Astrocyte (in vitro differentiated cells and primary cell): ENCODE measurements around the gene KIF11. TPM values are rescaled to one million over a fixed set of nuclear protein-coding genes. Genes with fewer than 3 reads are reported as not detected.

Experiments used
- DNase-seq: peaks from one replicate; pipeline ENCODE4 v3.0.0-alpha.2; 2010; ENCODE audit warnings: low read depth
- FAIRE-seq: peaks from 2 replicates; lab custom pipeline; 2011; peaks lifted over from hg19 to GRCh38; lab: Jason Lieb, UNC
- H2AFZ ChIP-seq: 2 replicates; pipeline ENCODE4 v1.6.0; 2012; ENCODE audit warnings: low read depth, low read length, inconsistent platforms
- H3K27ac ChIP-seq: 2 replicates; pipeline ENCODE4 v1.5.1; 2011; ENCODE audit warnings: low read depth, low read length, inconsistent platforms
- H3K27me3 ChIP-seq: 2 replicates; pipeline ENCODE4 v1.6.0; 2011; ENCODE audit warnings: low read length, inconsistent platforms; ENCODE audit not compliant: insufficient read depth
- H3K36me3 ChIP-seq: 2 replicates; pipeline ENCODE4 v1.5.1; 2011; ENCODE audit warnings: low read length, inconsistent platforms; ENCODE audit not compliant: insufficient read depth
- H3K4me1 ChIP-seq: 2 replicates; pipeline ENCODE4 v1.5.1; 2011; ENCODE audit warnings: low read length, inconsistent platforms; ENCODE audit not compliant: insufficient read depth
- H3K4me2 ChIP-seq: 2 replicates; pipeline ENCODE4 v1.6.0; 2012; ENCODE audit warnings: low read length, inconsistent platforms
- H3K4me3 ChIP-seq: 2 replicates; pipeline ENCODE4 v1.5.1; 2011; ENCODE audit warnings: low read depth, mild to moderate bottlenecking, low read length, inconsistent platforms; ENCODE audit not compliant: insufficient read depth
- H3K79me2 ChIP-seq: 2 replicates; pipeline ENCODE4 v1.6.0; 2012; ENCODE audit warnings: mild to moderate bottlenecking, low read length, inconsistent platforms; ENCODE audit not compliant: insufficient read depth
- H3K9ac ChIP-seq: 2 replicates; pipeline ENCODE4 v1.6.0; 2012; ENCODE audit warnings: mild to moderate bottlenecking, low read length, inconsistent platforms
- H3K9me3 ChIP-seq: 2 replicates; pipeline ENCODE4 v1.5.1; 2012; ENCODE audit warnings: low read depth, mild to moderate bottlenecking, low read length, inconsistent platforms; ENCODE audit not compliant: insufficient read depth
- H4K20me1 ChIP-seq: 2 replicates; pipeline ENCODE4 v1.6.0; 2012; ENCODE audit warnings: low read length, inconsistent platforms; ENCODE audit not compliant: insufficient read depth
- H3K27ac Mint-ChIP-seq: one replicate; pipeline ENCODE4 v1.8.0; 2021; ENCODE audit warnings: mild to moderate bottlenecking, mixed read lengths; ENCODE audit not compliant: unreplicated experiment
- H3K27me3 Mint-ChIP-seq: one replicate; pipeline ENCODE4 v1.8.0; 2021; ENCODE audit warnings: low read depth, mixed read lengths; ENCODE audit not compliant: unreplicated experiment
- H3K36me3 Mint-ChIP-seq: one replicate; pipeline ENCODE4 v1.8.0; 2021; ENCODE audit warnings: low read depth, mixed read lengths; ENCODE audit not compliant: unreplicated experiment
- H3K4me1 Mint-ChIP-seq: one replicate; pipeline ENCODE4 v1.8.0; 2021; ENCODE audit warnings: low read depth, mixed read lengths; ENCODE audit not compliant: unreplicated experiment
- H3K4me3 Mint-ChIP-seq: one replicate; pipeline ENCODE4 v1.8.0; 2021; ENCODE audit warnings: mild to moderate bottlenecking, moderate library complexity, mixed read lengths; ENCODE audit not compliant: unreplicated experiment
- H3K9me3 Mint-ChIP-seq: one replicate; pipeline ENCODE4 v1.8.0; 2021; ENCODE audit warnings: mild to moderate bottlenecking, mixed read lengths; ENCODE audit not compliant: unreplicated experiment
- CTCF ChIP-seq: IDR thresholded peaks from 2 replicates; pipeline ENCODE4 v1.5.1; 2011; ENCODE audit warnings: low read depth, mild to moderate bottlenecking, inconsistent platforms, low read length, moderate library complexity; ENCODE audit not compliant: insufficient read depth
- EZH2 ChIP-seq: IDR thresholded peaks from 2 replicates; pipeline ENCODE4 v1.6.1; 2012; ENCODE audit warnings: mild to moderate bottlenecking, low read length, inconsistent platforms; ENCODE audit not compliant: insufficient read depth
- total RNA-seq: library from RNA; stranded (reverse); gene quantifications from 2 replicates; pipeline ENCODE4 v1.2.1, GENCODE V29; 2021

KIF11 gene
- total RNA-seq, 1 donor from 2014 or later: 4.7 TPM

GRCh38 chr10:92695679-92696605 is 103.0 kb downstream of the KIF11 start:
- no peaks in the 10 kb centered on the region for H3K36me3 ChIP-seq
- H3K4me3 Mint-ChIP-seq: peak overlapping the region; percentile 69
- peak overlapping the region; percentile 84 for H2AFZ ChIP-seq
- peak overlapping the region; percentile 85 for H3K4me2 ChIP-seq
- H3K4me1 ChIP-seq: peaks cover 4% of the 10 kb centered on the region
- H3K27me3 ChIP-seq: peaks cover 27% of the 10 kb centered on the region
- peaks cover 5% of the 10 kb centered on the region for H3K4me1 Mint-ChIP-seq
- peak overlapping the region; percentile 27 for H3K27ac ChIP-seq
- FAIRE-seq: no peak
- peak overlapping the region; percentile 69 for H3K9ac ChIP-seq
- H3K27me3 Mint-ChIP-seq: peaks cover 59% of the 10 kb centered on the region
- H3K4me3 ChIP-seq: peak overlapping the region; percentile 55
- H3K79me2 ChIP-seq: no peaks in the 10 kb centered on the region
- H3K27ac Mint-ChIP-seq: peak overlapping the region; percentile 69
- no peaks in the 10 kb centered on the region for H3K36me3 Mint-ChIP-seq
- H3K9me3 ChIP-seq: no peaks in the 10 kb centered on the region
- peaks cover 6% of the 10 kb centered on the region for H3K9me3 Mint-ChIP-seq
- no peaks in the 10 kb centered on the region for H4K20me1 ChIP-seq
- peak; percentile 49 for DNase-seq
- TF ChIP-seq CTCF: no peak
- no peak for TF ChIP-seq EZH2

GRCh38 chr10:92696606-92697383 is 103.9 kb downstream of the KIF11 start:
- H3K27ac Mint-ChIP-seq: no peak overlapping the region
- no peak overlapping the region for H3K4me3 ChIP-seq
- peak overlapping the region; percentile 85 for H3K4me2 ChIP-seq
- DNase-seq (no peak), FAIRE-seq (no peak)
- H3K4me1 Mint-ChIP-seq: peaks cover 5% of the 10 kb centered on the region
- H2AFZ ChIP-seq: peak overlapping the region; percentile 75
- H3K4me1 ChIP-seq: peaks cover 3% of the 10 kb centered on the region
- H3K9ac ChIP-seq: no peak overlapping the region
- peaks cover 24% of the 10 kb centered on the region for H3K27me3 ChIP-seq
- H4K20me1 ChIP-seq: no peaks in the 10 kb centered on the region
- H3K4me3 Mint-ChIP-seq: peak overlapping the region; percentile 54
- no peaks in the 10 kb centered on the region for H3K36me3 ChIP-seq
- peaks cover 4% of the 10 kb centered on the region for H3K9me3 Mint-ChIP-seq
- TF ChIP-seq EZH2 (no peak), CTCF (no peak)
- H3K79me2 ChIP-seq: no peaks in the 10 kb centered on the region
- H3K36me3 Mint-ChIP-seq: no peaks in the 10 kb centered on the region
- H3K9me3 ChIP-seq: no peaks in the 10 kb centered on the region
- peaks cover 60% of the 10 kb centered on the region for H3K27me3 Mint-ChIP-seq
- no peak overlapping the region for H3K27ac ChIP-seq
